SKM-1 (cell line): ENCODE measurements around the gene ETFRF1.

Source experiments
- DNase-seq: peaks from one replicate; lab custom pipeline; 2025; ENCODE audit not compliant: unreplicated experiment; lab: John Stamatoyannopoulos, UW

ETFRF1 gene, protein sequence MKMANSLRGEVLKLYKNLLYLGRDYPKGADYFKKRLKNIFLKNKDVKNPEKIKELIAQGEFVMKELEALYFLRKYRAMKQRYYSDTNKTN

DNA sequence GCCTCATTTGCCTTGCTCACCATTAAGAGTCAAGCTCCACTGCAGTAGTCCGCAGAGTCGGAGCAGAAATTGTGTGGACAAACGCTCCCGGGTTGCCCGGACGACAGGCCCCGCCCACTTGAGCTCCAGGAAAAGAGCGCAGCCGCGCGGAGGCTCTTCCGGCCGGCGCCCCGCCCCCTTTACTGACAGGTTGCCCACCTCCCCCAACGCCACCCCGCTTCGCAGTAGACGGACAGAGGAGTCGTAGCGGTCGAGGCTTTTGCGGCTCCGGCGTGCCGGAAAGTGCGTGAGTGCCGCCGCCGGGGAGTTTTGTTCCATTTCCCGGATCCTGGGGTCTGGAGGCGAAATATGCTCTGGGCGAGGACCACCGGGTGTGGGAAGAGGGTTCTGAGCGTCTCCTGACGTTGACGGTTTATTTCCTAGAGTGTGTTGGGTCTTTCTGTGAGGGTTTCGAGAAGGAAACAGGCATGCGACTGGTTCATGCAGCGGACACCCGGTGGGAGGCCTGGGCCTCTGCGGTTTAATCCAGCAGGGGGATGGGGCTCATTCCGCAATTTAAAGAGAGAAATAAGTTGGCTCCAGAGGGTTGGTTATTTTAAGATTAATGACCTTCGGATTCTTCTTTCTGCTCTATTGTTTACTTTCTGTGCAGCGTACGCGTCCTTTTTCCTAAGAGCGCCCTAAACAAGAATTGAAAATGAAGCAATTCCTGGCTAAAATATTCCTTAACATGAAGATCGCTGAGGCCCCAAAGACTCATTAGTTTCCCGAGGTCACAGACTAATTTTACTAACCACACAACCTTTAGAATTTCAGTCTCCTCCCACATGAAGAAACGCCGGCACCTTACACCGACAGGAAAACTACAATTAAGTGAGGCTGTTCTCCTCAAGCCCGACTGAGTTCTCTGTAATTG is at the start of gene ETFRF1, which contains the start of gene DNAI7:
TSS of gene ETFRF1 (plus strand) at position 182 of the 916 bp plus-strand sequence. CDS start 8,720 bp downstream, outside the sequence.
TSS of gene DNAI7 (minus strand) at position 105 of the 916 bp plus-strand sequence. CDS start at position 23, 82 bp downstream.
- peak; percentile 68 for DNase-seq

DNA sequence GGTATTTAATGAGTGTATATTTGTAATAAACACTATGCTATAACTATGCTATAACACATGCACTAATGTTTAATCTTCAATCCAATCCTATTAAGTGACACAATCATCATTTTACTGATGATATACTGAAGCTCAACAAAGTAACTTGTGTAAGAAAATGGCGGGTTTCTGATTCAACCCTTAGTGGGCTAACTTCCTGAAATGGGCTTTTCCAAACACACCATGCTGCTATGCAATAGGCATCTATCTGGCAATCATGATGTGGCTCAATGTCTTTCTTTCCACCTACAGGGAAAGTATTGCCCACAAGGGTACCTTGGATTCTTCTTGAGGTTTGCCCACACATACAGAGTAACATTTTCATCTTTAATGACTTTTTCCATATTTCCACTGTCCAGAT is 48.4 kb upstream of the ETFRF1 start:
- DNase-seq, result no peak

DNA sequence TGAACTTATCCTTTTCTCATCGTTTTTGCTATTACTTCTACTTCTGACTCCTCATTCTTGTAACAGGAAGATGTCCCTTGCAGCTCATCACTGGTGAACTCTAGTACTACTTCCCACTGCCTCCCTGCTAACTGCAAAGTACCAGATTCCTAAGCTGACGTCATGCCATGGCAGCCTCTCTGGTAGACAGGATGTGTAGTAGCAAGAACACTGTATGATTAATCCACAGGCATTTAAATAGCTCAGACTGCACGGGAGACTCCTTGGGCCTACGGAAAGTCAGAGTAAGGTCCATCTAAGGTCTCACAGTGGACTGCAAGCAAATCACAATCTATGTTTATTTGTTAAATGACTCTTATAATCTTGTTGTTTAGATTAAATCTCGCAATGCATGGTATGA is 43.6 kb upstream of the ETFRF1 start:
- DNase-seq, result no peak

DNA sequence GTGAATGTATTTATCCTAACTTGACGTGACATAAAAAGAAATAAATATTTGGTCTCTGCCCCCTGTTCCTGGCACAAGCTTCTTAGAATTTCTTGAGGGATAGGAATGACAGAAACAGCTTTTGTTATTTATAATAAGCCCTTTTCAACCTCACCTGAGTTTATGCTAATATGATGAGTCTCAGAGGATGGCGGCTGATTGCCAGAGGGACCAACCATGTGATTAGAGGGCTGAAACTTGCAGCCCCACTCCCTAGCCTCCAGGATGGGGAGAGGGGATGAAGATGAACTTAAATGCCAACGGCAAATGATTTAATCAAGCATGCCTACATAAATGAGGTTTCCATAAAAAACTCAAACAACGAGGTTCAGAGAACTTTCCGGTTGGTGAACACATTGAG is 43.0 kb upstream of the ETFRF1 start:
- DNase-seq, result no peak

DNA sequence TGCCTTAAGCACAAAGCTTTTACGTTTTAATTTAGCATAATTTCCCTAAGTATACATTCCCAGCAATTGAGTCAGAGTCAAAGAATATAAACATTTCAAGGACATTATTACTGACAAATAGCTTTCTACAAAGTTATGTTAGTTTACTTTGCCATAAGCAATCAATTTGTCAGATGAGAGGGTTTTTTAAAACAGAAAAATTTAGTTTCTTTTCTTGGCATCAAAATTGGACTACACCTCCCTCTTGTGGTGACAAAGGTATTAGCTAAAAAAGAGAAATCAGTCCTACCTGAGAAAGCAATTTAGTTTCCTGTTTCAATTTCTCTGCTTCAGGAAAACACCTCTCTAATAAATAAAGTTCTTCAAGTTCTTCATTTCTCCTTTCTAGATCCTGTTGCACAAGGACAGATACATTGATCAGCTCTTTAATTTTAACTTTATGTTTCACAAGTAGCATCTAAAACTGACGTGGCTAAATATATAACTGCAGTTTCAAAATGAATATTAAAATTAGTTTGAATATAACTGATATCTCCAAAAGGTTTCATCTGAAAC is 39.9 kb upstream of the ETFRF1 start:
- DNase-seq, result no peak

DNA sequence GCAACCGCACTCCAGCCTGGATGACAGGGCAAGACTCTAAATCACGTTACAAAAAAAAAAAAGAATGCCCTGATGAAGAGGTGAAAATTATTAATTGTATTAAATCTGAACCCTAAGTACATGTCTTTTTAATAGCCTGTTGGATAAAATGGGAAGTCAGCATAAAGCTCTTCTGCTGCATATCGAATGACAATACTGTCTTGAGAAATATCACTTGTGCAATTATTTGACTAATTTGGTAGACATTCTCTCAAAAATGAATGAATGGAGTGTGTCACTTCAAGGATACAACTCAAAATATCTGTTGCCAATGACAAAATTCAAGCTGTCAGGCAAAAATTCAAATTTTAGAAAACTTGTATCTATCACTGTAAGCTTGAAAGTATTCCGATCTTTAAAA is 39.0 kb upstream of the ETFRF1 start:
- DNase-seq, result no peak

DNA sequence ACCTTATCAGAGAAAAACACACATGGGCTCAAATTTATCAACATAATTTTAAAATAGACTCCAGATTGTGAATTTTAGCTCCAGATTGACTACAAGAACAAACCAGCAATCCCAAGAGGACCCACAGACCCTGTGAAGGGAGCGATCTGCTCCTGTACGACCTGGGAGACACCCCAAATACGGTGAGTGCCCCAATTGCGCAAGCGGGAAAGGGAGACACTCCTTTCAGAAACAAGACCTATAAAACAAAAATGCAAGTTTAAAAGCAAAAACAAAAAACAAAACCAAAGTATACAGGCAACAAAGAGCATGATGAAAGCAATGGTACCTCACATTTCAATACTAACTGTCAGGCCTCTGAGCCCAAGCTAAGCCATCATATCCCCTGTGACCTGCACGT is 32.2 kb upstream of the ETFRF1 start:
- DNase-seq, result no peak

DNA sequence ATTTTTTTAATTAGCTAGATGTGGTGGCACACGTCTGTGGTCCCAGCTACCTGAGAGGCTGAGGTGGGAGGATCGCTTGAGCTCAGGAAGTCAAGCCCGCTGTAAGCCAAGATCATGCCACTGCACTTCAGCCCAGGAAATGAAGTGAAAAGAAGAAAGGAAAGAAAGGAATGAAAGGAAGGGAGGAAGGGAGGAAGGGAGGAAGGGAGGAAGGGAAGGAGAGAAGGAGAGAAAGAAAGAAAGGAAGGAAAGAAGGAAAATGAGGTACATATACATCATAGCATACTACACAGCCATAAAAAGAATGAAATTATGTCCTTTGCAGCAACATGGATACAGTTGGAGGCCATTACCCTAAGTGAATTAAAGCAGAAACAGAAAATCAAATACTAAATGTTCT is 12.3 kb upstream of the ETFRF1 start:
- no peak for DNase-seq

DNA sequence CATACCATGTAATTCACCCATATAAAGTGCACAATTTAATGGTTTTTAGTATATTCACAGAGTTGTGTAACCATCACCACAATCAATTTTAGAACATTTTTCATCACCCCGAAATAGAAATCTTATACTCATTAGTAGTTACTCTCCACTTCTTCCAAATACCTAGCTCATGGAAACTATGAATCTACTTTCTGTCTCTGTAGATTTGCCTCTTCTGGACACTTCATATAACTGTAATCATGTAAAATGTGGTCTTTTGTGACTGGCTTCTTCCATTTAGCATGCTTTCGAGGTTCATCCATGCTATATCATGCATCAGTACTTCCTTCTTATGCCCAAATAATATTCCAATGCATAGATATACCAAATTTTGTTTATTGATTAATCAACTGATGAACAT is 10.9 kb upstream of the ETFRF1 start:
- no peak for DNase-seq

DNA sequence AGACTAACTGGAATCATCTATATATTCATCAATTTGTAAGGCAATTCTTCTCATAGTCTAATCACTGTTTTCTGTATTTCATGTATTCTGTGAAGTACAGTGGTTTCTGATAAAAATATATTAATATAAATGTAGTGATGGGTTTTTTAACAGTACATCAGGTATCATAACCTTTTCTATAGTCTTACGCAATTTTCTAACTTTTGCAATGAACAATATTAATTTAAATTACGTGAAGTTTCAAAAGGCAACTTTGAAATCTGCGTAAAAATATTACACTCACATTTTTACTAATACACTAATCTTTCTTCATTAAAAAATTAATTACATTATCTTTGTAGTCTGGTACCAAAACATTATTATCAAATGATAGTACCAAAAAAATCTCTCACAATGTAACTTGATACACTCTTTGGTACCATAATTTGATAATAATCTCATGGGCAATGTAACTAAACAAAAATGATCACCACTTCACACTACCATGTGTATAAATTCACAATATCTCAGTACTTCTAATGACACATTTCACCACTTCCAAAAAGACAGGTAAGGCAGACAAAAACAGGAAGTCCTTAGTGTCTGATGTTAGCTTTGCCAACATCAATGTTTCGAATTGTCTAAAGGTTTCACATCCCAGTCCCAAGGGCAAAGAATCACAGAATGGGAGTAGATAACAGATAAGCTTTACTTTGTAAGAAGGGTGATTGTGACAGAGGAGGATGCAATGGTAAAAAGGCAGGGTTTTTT is 8.8 kb upstream of the ETFRF1 start:
- no peak for DNase-seq

DNA sequence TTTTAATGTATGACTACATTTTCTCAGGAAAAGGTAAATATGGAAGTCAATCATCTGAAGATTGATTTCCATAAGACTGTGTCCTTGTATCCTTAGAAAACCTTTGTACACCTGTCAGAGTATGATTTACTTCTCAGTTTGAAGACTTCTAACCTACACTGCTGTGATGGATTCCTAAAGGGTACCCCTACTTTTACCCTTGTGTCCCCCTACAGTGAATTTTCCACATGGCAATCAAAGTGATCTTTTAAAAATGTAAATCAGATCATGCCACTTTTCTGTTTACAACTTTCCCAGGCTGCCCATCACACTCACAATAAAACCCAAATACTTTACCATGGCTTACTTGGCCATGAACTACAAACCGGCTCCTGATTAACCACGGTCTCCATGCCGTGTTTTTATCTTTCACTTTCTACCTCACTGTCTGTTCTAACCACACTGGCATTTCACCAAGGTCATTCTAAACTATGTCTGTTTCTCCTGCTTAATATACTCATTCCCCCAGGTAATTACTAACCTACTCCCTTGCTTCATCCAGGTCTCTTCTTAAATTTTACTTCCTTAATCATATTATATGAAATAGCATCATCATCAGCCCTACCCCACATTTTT is 8.1 kb upstream of the ETFRF1 start:
- no peak for DNase-seq

DNA sequence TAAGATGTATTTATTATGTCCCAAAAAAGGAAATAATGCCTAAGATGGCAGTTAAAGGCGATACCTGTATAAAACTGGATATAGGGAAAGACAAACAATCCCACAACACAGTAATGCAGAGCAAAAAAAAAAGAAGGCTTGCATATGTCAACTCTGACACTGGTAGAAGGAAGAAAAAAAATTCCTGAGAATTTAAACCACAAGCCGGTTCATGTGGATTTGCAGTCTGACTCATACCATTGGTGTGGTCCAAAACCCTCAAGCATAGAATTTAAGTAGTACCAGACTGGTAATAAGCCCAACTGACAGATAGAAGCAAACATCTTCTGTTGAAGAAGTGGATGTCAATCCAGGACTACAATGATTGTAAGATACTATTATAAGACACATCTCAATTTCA is 7.3 kb upstream of the ETFRF1 start:
- DNase-seq, result no peak

DNA sequence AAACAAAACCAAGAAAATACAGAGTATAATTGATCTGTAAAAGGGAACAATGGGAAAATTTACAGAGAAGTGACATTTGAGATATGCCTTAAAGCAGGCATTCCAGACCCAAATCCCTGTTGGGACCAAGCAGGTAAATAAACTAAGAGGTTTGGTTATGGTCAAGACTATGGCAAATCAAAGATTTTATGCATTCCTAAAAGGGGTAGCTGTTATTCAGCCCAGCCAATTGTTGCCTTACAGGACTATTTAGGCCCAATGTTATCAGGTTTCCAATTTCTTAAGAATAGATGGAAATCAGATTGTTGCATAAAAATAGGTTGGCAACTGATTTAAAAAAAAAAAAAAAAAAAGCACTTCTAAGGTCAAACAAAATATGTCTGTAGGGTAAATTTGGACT is 5.4 kb upstream of the ETFRF1 start:
- no peak for DNase-seq

DNA sequence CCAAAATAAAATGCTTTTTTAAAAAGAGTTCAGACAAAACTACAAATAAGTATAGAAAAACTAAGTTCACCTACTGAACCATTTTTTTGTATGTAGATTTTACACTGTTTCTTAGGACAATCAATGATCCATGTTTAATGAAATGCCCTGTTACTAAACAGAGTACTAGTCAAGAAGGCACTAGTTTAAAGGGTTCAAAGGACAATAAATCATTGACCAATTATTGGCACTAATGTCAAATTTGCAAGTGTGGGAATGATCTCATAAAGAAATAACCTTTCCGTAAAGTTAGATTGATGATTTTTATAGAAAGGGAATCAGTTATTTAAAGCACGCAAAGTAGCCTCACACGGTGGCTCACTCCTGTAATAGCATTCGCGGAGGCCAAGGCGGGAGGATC is 4.2 kb upstream of the ETFRF1 start:
- no peak for DNase-seq

DNA sequence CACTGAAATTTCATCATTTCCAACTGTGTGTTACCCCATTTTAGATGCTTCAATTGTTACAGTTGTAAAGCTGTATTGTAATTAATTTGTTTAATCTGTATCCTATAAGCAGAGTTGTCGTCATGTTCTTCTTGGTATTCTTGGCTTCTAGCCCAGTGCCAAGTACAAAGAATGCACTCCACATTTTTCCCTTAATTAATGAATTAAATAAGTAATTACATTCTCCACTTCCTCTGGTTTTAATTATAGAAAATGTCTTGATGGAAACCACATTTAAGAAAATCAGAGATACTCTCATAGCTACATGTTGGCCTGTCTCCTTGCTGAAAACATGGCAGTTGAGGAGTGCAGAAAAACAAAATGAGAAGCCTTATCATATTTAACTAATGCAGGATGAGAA is 823 bp upstream of the ETFRF1 start:
- DNase-seq, result no peak

DNA sequence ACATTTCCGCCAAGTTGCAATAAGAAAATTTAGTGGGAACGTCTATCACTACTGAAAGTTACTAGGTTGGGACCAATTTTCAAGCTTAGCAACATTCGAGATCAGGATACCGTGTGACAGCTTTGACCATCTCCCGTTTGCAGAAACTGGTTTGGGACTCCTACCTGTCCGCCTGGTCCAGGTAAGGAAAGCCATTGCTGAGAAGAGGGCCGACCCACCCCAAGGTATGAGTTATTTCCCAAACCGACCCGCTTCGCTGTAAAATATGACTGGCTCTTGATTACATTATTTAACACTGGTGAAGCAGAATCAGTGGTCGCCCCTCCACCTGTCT is 348 bp upstream of the ETFRF1 start:
- no peak for DNase-seq

DNA sequence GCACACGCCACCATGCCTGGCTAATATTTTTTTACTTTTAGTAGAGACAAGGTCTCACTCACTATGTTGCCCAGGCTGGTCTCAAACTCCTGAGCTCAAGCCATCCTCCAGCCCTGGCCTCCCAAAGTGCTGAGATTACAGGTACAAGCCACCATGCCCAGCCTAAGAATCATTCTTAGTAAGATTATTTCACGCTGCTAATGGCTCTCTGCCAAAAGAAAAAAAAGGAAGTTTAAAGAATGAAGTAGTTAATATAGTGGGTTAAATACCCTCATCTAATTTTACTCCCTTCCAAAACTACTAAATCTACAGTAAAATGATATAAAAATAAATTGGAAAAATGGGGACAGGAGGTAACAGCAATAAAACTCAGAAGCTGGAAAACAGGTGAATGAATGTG is 2.6 kb downstream of the ETFRF1 start:
- DNase-seq, result no peak

DNA sequence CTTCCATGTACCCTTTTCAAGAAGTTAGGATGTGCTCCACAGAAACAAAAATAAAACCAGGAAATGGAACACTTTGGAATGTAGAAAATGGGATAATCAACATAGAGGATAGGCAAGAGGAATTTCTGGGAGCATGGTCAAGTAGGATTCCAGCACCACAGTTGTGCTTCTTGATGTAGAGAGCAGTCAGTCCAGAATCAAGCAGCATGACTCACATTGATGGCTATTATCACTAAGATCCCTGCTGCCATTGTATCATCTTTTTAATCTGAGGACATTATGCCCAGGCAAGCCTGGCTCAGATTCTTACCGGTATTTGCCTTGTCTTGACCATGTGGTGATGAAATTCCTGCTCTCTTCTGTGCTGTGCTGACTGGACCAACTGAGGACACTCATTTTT is 5.7 kb downstream of the ETFRF1 start:
- no peak for DNase-seq

DNA sequence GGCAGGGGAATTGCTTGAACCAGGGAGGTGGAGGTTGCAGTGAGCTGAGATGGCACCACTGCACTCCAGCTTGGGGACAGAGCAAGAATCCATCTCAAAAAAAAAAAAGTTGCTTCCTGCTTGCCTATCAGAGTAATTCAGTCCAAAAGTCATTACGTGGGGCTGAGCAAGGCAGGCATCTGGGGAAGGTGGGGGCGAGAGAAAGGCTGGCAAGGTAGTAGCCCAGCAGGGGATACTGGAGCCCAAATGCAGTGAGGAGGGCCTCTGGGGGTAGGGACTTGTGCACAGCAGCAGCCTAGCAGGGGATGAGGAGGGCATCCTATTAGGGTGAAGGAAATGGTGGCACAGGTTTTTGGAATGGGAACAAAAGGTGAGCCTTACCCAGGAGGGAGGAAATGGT is 7.1 kb downstream of the ETFRF1 start:
- no peak for DNase-seq

DNA sequence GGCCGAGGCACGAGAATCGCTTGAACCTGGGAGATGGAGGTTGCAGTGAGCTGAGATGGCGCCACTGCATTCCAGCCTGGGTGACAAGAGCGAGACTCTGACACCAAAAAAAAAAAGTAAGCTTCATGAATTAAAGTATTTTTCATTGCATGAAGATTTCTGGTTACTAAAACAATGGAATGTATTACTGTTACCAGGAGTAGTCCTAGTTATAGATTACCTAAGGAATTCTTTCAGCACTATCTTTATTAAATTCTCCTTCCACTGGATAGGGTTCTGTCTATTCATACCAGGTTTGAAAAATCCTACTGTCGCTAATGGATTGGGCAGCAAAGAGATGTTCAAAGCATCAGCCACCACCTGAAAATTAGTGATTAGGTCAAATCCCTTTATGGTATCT is 12.4 kb downstream of the ETFRF1 start:
- DNase-seq, result no peak

DNA sequence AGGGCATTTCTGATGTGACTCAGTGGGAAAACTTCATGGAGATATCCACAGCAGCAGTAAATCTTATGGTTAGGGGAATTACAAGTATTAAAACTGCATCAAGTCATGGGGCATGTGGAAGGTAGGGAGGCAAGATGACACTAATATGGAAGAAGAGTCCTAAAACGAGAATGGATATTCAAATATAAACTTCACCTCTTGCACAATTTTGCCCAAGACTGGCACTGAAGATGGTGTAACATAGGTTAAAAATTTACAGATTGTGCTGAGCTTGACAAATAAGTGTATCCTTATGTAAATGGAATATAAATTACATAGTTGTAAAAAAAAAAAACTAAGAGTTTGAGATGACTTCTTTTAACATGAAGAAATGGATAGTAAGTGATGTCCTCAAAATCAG is 12.8 kb downstream of the ETFRF1 start:
- no peak for DNase-seq
